NCI-H226 (cell line): ENCODE results near the gene RNF34.
A peak's percentile ranks its signal among the peaks of the same experiment; 100 is the strongest.

Experiments used
- DNase-seq: peaks from one replicate; pipeline ENCODE4 v3.0.0-alpha.2; 2015

RNF34 gene

GRCh38 chr12:121390856-121391255 lies 9.1 kb upstream of the RNF34 start:
- no peak for DNase-seq

- no peak for DNase-seq
These were observed 8.1 kb upstream of the RNF34 start for GRCh38 chr12:121391619-121392324.

GRCh38 chr12:121392325-121392716 lies 7.6 kb upstream of the RNF34 start:
- no peak for DNase-seq

GRCh38 chr12:121397521-121397920 lies 2.4 kb upstream of the RNF34 start:
- no peak for DNase-seq

DNA sequence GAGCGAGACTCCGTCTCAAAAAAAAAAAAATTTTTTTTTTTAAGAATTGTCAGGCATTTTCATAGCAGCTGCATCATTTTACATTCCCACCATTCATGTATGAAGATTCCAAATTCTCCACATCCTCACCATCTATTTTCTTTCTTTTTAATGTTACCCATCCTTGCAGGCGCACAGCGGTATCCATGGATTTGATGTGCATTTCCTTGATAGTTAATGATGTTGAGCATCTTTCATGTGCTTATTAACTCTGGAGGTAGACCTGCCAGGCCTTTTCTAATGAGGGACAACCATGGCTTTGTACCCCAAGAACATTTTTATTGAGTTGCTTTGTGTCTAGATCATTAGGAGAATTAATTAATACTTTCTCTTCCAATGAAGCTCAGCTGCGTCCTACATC lies 1.6 kb upstream of the RNF34 start:
- no peak for DNase-seq

GRCh38 chr12:121400332-121401139 lies 618 bp downstream of the RNF34 start:
- peak; percentile 5 for DNase-seq

- no peak for DNase-seq
These were observed 3.8 kb downstream of the RNF34 start for GRCh38 chr12:121403721-121404120.

- no peak for DNase-seq
These were observed 4.8 kb downstream of the RNF34 start for GRCh38 chr12:121404734-121405133.

GRCh38 chr12:121405211-121405610 lies 5.3 kb downstream of the RNF34 start:
- no peak for DNase-seq

DNA sequence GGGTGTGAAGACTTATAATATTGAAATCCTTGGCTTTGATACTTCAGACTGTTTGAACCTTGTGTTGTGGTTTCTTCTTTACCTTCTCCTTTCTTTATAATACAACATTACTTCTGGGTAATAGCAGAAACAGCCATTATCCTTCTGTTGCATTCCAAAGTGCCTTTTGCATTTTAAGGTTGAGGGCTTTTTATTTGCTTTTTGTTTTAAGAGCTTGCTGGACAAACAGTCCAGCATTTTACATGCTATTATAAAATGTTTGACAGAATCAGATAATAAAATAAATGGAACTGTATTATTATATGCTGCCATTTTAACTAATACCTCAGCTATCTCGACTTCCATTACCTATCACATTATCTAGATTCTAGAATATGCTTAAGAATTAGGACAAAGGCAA lies 14.0 kb downstream of the RNF34 start:
- no peak for DNase-seq

DNA sequence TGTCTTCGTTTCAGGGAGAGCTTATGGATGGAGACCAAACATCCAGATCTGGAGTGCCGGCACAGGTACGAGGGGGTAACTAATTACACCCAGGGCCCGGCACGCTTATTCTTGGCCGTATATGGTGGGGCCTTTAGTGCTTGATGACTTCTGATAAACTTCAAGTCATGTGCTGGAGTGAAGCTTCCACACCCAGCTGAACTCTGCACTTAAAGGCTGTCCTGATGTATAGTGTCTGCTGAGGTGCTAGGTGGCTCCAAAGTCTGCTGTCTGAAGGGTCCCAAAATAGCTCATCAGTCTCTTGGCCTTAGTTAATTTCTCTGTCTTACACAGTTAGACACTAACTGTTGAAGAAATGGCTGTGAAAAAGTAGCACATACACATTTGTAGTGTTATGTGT lies 17.9 kb downstream of the RNF34 start:
- no peak for DNase-seq

GRCh38 chr12:121420109-121420508 lies 20.2 kb downstream of the RNF34 start:
- DNase-seq = no peak

- DNase-seq = no peak
These were observed 23.3 kb downstream of the RNF34 start for GRCh38 chr12:121423253-121423652.

DNA sequence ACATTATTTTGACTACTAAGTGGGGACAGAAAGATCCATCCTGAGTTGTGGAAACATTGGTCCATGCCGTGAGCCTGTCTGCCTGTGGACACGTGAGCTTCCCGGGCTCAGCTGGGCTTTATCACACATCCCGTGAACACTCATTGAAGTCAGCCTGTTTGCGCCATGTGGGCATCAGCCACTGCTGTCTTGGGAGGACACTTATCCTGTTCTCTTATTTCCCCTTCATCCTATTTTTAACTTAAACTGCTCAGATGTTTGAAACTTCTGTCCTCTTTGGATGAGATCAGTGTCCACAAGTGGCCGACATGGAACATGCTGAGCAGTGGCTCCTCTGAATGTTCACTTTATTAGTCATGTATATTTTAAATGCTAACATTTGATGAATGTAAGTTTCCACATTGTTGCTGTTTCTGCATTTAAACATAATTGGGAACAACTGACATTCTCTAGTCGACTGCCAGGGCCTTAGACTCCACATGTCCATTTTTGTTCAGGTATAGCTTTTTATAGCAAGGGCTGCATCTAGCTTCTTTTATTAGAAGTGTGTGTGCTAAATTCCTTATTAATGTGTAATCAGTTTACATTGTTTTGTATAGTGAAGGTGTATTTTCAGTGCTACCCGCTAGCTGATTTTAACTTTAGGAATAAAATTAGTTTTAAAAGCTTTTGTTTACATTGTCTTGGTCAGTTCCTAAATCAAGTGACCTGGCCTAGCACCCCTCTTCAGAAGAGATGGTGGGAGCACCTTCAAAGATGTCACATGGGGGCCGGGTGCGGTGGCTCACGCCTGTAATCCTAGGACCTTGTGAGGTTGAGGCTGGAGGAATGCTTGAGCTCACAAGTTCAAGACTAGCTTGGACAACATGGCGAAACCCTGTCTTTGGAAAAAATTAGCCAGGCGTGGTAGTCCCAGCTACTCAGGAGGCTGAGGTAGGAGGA lies 24.0 kb downstream of the RNF34 start:
- DNase-seq = no peak

DNA sequence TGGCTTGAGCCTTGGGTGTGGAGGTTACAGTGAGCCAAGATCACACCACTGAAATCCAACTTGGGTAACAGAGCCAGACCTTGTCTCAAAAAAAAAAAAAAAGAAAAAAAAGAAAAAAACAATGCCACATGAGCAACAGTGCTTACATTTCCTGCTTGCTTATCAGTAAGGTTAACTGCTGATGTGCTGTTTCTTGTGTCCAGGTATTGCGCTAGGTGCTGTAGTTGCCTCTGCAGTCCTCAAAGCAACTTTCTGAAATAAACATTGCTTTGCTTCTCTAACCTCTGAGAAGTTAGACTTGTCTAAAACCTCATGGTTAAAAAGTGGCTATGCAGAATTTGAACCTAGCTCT lies 24.7 kb downstream of the RNF34 start:
- no peak for DNase-seq

DNA sequence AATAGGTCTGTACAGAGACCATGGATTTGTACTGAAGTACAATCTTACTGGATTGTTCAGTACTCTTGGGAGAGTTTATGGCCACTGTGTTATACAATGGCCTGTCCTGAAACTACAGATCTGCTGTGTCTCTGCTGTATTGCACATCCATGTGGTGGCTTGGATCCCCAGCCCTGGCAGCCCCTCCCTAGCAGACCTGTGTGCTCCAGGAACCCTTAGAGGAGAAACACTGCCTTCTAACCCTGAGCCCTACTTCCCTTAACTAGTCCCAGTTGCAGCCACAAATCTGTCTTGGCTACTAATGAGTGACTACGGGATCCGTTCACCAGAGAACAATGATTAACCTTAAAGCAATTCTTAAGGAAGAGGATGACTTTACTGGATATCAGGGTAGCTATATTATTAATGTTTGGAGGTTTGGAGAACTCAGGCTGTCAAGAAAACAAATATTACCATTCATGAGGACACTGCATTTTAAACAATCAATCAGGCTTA lies 27.7 kb downstream of the RNF34 start:
- DNase-seq = no peak

DNA sequence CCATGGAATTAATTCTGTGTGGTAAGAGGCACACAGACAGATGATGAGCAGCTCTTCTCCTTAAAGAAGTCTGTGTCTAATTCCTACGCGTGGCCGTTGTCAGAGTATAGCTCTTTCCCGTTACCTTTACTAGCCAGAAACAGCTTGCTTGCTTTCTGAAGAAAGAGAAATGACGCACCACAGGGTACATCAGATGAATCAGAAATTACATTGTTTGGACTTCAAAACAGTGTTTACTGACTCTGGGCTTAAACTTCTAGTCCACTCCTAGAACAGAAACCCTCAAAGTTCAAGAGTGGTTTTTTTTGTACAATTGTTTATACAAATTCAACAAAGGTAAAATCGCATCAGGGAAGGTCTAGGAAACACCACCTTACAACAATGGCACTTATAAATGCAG lies 29.0 kb downstream of the RNF34 start:
- no peak for DNase-seq

- DNase-seq = no peak
These were observed 31.0 kb downstream of the RNF34 start for GRCh38 chr12:121430833-121431415.

GRCh38 chr12:121432740-121433480 lies 33.0 kb downstream of the RNF34 start:
- no peak for DNase-seq

DNA sequence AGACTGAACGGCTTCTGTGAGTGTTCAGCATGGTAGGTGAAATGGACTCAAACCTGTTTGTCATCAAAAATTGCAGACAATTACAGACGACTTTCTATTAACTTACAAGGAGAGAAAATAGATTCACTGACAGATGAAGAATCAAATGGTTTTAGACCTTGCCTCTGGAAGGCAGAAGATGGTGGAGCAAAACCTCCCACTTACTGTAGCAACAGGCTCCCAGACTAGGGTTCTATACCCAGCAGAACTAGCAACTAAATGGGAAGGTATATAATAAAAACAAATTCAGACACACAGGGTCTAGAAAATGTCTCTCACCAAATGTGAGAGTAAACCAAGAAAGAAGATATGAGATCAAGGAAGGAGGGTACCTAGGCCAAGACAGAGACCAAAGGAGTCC lies 36.8 kb downstream of the RNF34 start:
- no peak for DNase-seq

DNA sequence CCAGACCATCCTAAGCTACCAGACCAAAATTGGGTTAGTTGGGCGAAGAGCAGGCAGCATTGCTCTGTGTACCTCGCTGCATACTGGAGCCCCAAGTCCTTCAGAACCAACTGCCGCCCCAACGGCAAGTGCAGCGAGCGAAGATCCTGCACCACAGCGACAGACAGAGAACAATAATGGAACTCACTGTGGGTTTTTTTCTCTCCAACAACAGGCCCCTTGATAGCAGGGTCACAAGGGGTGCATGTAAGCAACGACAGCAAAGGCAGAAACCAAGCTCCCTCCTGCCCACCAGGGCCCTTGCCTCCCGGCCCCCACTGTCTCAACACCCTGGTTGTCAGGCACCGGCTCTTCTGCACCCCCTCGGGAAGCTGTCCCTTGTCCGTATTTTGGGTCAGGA lies 39.0 kb downstream of the RNF34 start:
- no peak for DNase-seq

- no peak for DNase-seq
These were observed 39.8 kb downstream of the RNF34 start for GRCh38 chr12:121439715-121440114.
